Neural progenitor cell (in vitro differentiated cells): ENCODE data around the gene CHFR. TPM values are rescaled to one million over a fixed set of nuclear protein-coding genes. Genes with fewer than 3 reads are reported as not detected.
"Not testable (repeated sequence)": the region's sequence is repeated elsewhere in the genome, so short reads cannot be mapped to it uniquely, and the experiment has no call there.

Experiments
- DNase-seq: peaks from one replicate; pipeline ENCODE4 v3.0.0-alpha.2; 2016; ENCODE audit warnings: low spot score
- H2AFZ ChIP-seq: fragments of 200-600 bp; sonication (generic); replicated peaks from 2 replicates; pipeline ENCODE4 v1.6.1; 2016; ENCODE audit warnings: antibody characterized with exemption
- H3F3A ChIP-seq: fragments of 200-600 bp; sonication (generic); 2 replicates; pipeline ENCODE4 v1.6.1; 2016; ENCODE audit warnings: antibody characterized with exemption, low read depth
- H3K27ac ChIP-seq: fragments of 200-600 bp; sonication (generic); 2 replicates; pipeline ENCODE4 v1.5.1; 2016; ENCODE audit warnings: mild to moderate bottlenecking
- H3K27me3 ChIP-seq: fragments of 200-600 bp; sonication (generic); 2 replicates; pipeline ENCODE4 v1.6.1; 2016; ENCODE audit warnings: mild to moderate bottlenecking, moderate library complexity
- H3K36me3 ChIP-seq: fragments of 200-600 bp; sonication (generic); 2 replicates; pipeline ENCODE4 v1.5.1; 2016
- H3K4me1 ChIP-seq: fragments of 200-600 bp; sonication (generic); 2 replicates; pipeline ENCODE4 v1.6.1; 2016; ENCODE audit warnings: mixed run types
- H3K4me2 ChIP-seq: fragments of 200-600 bp; sonication (generic); 2 replicates; pipeline ENCODE4 v1.6.1; 2016
- H3K4me3 ChIP-seq: fragments of 200-600 bp; sonication (generic); 2 replicates; pipeline ENCODE4 v1.5.1; 2016
- H3K79me2 ChIP-seq: fragments of 200-600 bp; sonication (generic); 2 replicates; pipeline ENCODE4 v1.6.1; 2016; ENCODE audit warnings: low read depth
- H3K9ac ChIP-seq: fragments of 200-600 bp; sonication (generic); 2 replicates; pipeline ENCODE4 v1.6.1; 2016
- H3K9me3 ChIP-seq: fragments of 200-600 bp; sonication (generic); 2 replicates; pipeline ENCODE4 v1.5.1; 2016; ENCODE audit warnings: low read depth
- H4K20me1 ChIP-seq: fragments of 200-600 bp; sonication (generic); 2 replicates; pipeline ENCODE4 v1.6.1; 2016; ENCODE audit warnings: low read depth
- H3K27ac Mint-ChIP-seq: 3 replicates; pipeline ENCODE4 v1.8.0; 2021; ENCODE audit warnings: mixed read lengths
- H3K27me3 Mint-ChIP-seq: 2 replicates; pipeline ENCODE4 v1.8.0; 2022; ENCODE audit warnings: low read depth, mild to moderate bottlenecking, inconsistent platforms, moderate library complexity, mixed read lengths; ENCODE audit not compliant: insufficient read depth
- H3K36me3 Mint-ChIP-seq: 3 replicates; pipeline ENCODE4 v1.8.0; 2021; ENCODE audit warnings: mixed read lengths
- H3K4me1 Mint-ChIP-seq: 3 replicates; pipeline ENCODE4 v1.8.0; 2021; ENCODE audit warnings: mixed read lengths
- H3K4me3 Mint-ChIP-seq: 3 replicates; pipeline ENCODE4 v1.8.0; 2021; ENCODE audit warnings: mild to moderate bottlenecking, moderate library complexity, mixed read lengths
- H3K9me3 Mint-ChIP-seq: 3 replicates; pipeline ENCODE4 v1.8.0; 2020; ENCODE audit warnings: mixed read lengths
- EZH2 ChIP-seq: fragments of 200-600 bp; sonication (generic); IDR thresholded peaks from 2 replicates; pipeline ENCODE4 v1.6.1; 2017; ENCODE audit warnings: antibody characterized with exemption, mild to moderate bottlenecking, moderate library complexity
- EZH2phosphoT487 ChIP-seq: fragments of 200-600 bp; sonication (generic); IDR thresholded peaks from 2 replicates; pipeline ENCODE4 v1.6.1; 2017; ENCODE audit warnings: antibody characterized with exemption
- total RNA-seq: library from RNA; depleted of rRNA; stranded (reverse); fragments of >200 nt; gene quantifications from 2 replicates; pipeline ENCODE4 v1.2.3, GENCODE V29; 2015; ENCODE audit warnings: low replicate concordance
- TF ChIP-seq, protein P1 (sequence below): fragments of 200-600 bp; sonication (generic); IDR thresholded peaks from 2 replicates; pipeline ENCODE4 v1.5.1; 2017; ENCODE audit warnings: antibody characterized with exemption, mild to moderate bottlenecking

The CHFR gene
- total RNA-seq, 1 donor from 2014 or later: 25.6 TPM

DNA sequence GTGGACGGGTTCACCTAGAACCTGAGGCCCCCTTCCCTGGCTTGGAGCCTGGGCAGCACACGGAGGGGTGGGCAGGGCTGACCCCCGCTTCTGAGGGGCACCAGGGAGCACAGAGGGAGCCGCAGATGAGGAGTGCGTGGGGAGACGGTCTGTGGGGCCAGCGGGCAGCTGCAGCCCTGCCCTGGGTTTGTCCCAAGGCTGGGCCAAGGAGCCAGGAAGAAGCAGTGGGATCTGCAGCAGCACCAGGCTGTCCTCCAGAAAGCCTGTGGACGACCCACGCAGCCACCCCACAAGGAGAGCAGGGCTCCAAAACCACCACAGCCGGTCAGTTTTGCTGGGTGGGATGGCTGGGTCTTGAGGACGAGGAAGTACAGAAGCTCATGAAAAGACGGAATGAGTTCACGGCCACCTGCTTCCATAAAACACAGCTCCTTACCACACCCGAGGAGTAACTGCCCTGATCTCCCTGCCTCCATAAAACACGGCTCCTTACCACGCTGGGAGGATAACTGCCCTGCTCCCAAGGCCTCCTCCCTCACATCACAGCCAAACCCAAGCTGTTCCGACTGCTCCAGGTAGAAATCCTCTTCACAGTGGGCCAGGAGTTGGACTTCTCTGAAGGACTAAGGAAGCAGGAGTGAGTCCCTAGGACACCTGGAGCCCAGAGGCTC, 48.9 kb downstream of the CHFR start:
- no peak overlapping the region for H2AFZ ChIP-seq
- Mint-ChIP-seq H3K36me3 (peaks cover 4% of the 10 kb centered on the region), H3K27ac (peak overlapping the region; percentile 43), H3K4me3 (no peak overlapping the region), H3K27me3 (peaks cover 7% of the 10 kb centered on the region), H3K9me3 (no peaks in the 10 kb centered on the region), H3K4me1 (peaks cover 3% of the 10 kb centered on the region)
- no peak for DNase-seq
- TF ChIP-seq EZH2: no peak
- no peak for TF ChIP-seq EZH2phosphoT487
- TF ChIP-seq, protein P1, sequence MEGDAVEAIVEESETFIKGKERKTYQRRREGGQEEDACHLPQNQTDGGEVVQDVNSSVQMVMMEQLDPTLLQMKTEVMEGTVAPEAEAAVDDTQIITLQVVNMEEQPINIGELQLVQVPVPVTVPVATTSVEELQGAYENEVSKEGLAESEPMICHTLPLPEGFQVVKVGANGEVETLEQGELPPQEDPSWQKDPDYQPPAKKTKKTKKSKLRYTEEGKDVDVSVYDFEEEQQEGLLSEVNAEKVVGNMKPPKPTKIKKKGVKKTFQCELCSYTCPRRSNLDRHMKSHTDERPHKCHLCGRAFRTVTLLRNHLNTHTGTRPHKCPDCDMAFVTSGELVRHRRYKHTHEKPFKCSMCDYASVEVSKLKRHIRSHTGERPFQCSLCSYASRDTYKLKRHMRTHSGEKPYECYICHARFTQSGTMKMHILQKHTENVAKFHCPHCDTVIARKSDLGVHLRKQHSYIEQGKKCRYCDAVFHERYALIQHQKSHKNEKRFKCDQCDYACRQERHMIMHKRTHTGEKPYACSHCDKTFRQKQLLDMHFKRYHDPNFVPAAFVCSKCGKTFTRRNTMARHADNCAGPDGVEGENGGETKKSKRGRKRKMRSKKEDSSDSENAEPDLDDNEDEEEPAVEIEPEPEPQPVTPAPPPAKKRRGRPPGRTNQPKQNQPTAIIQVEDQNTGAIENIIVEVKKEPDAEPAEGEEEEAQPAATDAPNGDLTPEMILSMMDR: no peak
- H3K9ac ChIP-seq: no peak overlapping the region
- H3F3A ChIP-seq: no peaks in the 10 kb centered on the region
- H3K27me3 ChIP-seq: no peaks in the 10 kb centered on the region
- no peak overlapping the region for H3K27ac ChIP-seq
- no peaks in the 10 kb centered on the region for H4K20me1 ChIP-seq
- no peaks in the 10 kb centered on the region for H3K4me1 ChIP-seq
- no peaks in the 10 kb centered on the region for H3K36me3 ChIP-seq
- no peak overlapping the region for H3K4me2 ChIP-seq
- no peaks in the 10 kb centered on the region for H3K9me3 ChIP-seq
- H3K79me2 ChIP-seq: no peaks in the 10 kb centered on the region
- H3K4me3 ChIP-seq: no peak overlapping the region

DNA sequence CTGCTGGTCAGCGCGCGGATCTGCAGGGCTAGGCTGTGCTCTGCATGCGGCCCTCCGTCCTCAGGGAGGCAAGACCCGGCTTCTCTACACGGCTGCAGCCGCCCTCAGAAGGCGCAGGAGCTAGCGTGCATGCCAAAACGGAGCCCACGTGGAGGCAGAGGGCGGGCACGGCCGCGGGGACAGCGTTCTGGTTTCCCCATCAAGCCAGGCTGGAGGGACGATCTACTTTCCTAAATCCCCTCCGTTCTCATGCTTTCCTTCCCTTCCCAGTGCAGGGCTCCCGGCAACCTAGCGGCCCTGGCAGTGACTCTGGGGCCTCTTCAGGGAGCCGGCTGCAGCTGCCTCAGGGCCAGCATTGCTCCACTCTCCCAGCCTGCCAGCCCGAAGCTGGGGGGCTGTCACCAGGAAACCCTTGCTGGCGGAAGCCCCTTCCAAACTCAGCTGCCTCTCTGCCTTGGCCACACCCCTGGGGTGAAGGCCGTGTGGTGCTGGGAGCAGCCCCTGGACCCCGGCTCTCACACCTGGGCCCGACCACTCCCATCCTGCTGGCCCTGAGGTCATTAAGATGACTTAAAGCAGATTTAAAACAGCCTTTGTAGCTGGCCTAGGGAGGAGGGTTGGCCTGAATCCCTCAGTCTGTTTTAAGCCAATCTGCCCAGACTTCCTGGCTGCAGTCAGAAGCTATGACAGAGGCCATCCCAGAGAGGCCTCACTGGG, 49.6 kb downstream of the CHFR start:
- no peaks in the 10 kb centered on the region for H4K20me1 ChIP-seq
- no peaks in the 10 kb centered on the region for H3F3A ChIP-seq
- H3K79me2 ChIP-seq: no peaks in the 10 kb centered on the region
- no peaks in the 10 kb centered on the region for H3K27me3 ChIP-seq
- H3K4me1 Mint-ChIP-seq: peaks cover 4% of the 10 kb centered on the region
- H3K9me3 Mint-ChIP-seq: no peaks in the 10 kb centered on the region
- H3K9me3 ChIP-seq: no peaks in the 10 kb centered on the region
- H3K4me3 Mint-ChIP-seq: no peak overlapping the region
- no peak overlapping the region for H3K27ac Mint-ChIP-seq
- TF ChIP-seq, protein P1: no peak
- no peak for TF ChIP-seq EZH2phosphoT487
- no peak for TF ChIP-seq EZH2
- peaks cover 7% of the 10 kb centered on the region for H3K27me3 Mint-ChIP-seq
- H2AFZ ChIP-seq: no peak overlapping the region
- no peaks in the 10 kb centered on the region for H3K4me1 ChIP-seq
- no peak for DNase-seq
- H3K4me3 ChIP-seq: no peak overlapping the region
- no peaks in the 10 kb centered on the region for H3K36me3 ChIP-seq
- H3K27ac ChIP-seq: no peak overlapping the region
- H3K4me2 ChIP-seq: no peak overlapping the region
- H3K9ac ChIP-seq: no peak overlapping the region
- peaks cover 6% of the 10 kb centered on the region for H3K36me3 Mint-ChIP-seq

DNA sequence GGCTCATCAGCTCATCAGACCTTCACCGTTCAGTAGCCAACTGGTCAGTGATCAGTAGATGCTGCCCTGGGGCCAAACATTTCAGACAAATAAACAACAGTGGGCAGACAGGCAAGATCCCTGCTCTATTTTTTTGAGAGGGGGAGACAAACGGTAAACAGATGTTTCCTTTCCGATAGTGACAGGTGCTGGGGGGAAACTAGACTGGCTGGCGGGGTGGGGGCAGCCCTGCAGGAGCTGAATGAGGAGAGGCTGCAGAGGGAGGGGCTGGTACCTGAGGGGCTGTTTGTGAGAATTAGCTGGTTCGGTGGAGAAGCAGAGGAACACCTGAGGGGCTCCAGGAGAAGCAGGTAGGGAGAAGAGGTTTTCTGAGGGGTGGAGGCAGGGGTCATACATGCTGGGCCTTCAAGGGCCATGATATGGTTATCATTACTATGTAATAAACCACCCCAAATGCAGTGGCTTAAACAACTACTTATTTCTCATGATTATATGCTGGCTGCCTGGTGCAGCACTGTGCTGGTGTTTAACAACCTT, 50.5 kb downstream of the CHFR start:
- Histone ChIP-seq H3K9me3 (no peaks in the 10 kb centered on the region), H3K79me2 (no peaks in the 10 kb centered on the region), H3K4me3 (no peak overlapping the region), H3K9ac (no peak overlapping the region), H3F3A (no peaks in the 10 kb centered on the region), H3K4me1 (no peaks in the 10 kb centered on the region), H3K36me3 (no peaks in the 10 kb centered on the region), H3K4me2 (no peak overlapping the region), H2AFZ (no peak overlapping the region), H3K27ac (no peak overlapping the region), H4K20me1 (no peaks in the 10 kb centered on the region), H3K27me3 (no peaks in the 10 kb centered on the region)
- Mint-ChIP-seq H3K27ac (peak overlapping the region; percentile 9), H3K4me3 (no peak overlapping the region), H3K27me3 (peaks cover 7% of the 10 kb centered on the region), H3K9me3 (no peaks in the 10 kb centered on the region), H3K4me1 (peaks cover 4% of the 10 kb centered on the region), H3K36me3 (peaks cover 6% of the 10 kb centered on the region)
- DNase-seq: no peak
- no peak for TF ChIP-seq EZH2phosphoT487
- no peak for TF ChIP-seq EZH2
- TF ChIP-seq, protein P1: no peak

DNA sequence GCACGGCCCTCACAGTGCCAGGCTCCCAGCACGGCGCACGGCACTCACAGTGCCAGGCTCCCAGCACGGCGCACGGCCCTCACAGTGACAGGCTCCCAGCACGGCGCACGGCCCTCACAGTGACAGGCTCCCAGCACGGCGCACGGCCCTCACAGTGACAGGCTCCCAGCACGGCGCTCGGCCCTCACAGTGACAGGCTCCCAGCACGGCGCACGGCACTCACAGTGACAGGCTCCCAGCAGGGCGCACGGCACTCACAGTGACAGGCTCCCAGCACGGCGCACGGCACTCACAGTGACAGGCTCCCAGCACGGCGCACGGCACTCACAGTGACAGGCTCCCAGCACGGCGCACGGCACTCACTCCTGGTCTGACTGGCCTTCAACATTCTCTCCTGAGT, 51.2 kb downstream of the CHFR start:
- not testable (repeated sequence) for H3K36me3 Mint-ChIP-seq

More for the DNA sequence above, 51.2 kb downstream of the CHFR start:
- H3K36me3 ChIP-seq, H4K20me1 ChIP-seq, DNase-seq, H3K9me3 Mint-ChIP-seq, H2AFZ ChIP-seq, H3K27me3 Mint-ChIP-seq, H3K4me1 Mint-ChIP-seq, H3F3A ChIP-seq, H3K27me3 ChIP-seq, H3K4me1 ChIP-seq, H3K4me2 ChIP-seq, H3K27ac ChIP-seq, H3K4me3 ChIP-seq, H3K9ac ChIP-seq, H3K4me3 Mint-ChIP-seq, H3K9me3 ChIP-seq, H3K79me2 ChIP-seq: not testable (repeated sequence)
- peak overlapping the region; percentile 9 for H3K27ac Mint-ChIP-seq
